H1 (cell line): Measurements from ENCODE around the gene GTF2F2. TPM values are rescaled to one million over a fixed set of nuclear protein-coding genes. Genes with fewer than 3 reads are reported as not detected.

Experiments used
- BACH1 ChIP-seq: IDR thresholded peaks from 2 replicates; pipeline ENCODE4 v1.6.1; 2012; ENCODE audit warnings: low read length, improper control_type of control experiment
- KDM4A ChIP-seq: IDR thresholded peaks from one replicate; pipeline ENCODE4 v1.7.1; 2012; ENCODE audit warnings: low read depth, mild to moderate bottlenecking, moderate library complexity, low read length, inconsistent platforms; ENCODE audit not compliant: severe bottlenecking
- SAP30 ChIP-seq: fragments of 300-600 bp; sonication (generic); IDR thresholded peaks from 2 replicates; pipeline ENCODE4 v1.7.1; 2012; ENCODE audit warnings: low read length, moderate library complexity, mild to moderate bottlenecking, inconsistent platforms; ENCODE audit not compliant: insufficient read depth, insufficient replicate concordance
- SIN3A ChIP-seq, 2 experiments: IDR thresholded peaks in 1 of 2; conservative IDR thresholded peaks in 1 of 2; 2 replicates each; pipeline ENCODE4 v1.6.1; 2011 to 2012; ENCODE audit warnings: low read length in 2 of 2, improper control_type of control experiment in 1 of 2, low read depth in 1 of 2, mild to moderate bottlenecking in 1 of 2
- SIX5 ChIP-seq: IDR thresholded peaks from 2 replicates; pipeline ENCODE4 v1.6.1; 2011; ENCODE audit warnings: mild to moderate bottlenecking, low read depth, low read length
- SP2 ChIP-seq: IDR thresholded peaks from 2 replicates; pipeline ENCODE4 v1.6.1; 2012; ENCODE audit warnings: mild to moderate bottlenecking, low read length, inconsistent platforms
- YY1 ChIP-seq: IDR thresholded peaks from 2 replicates; pipeline ENCODE4 v1.6.1; 2011; ENCODE audit warnings: low read depth, mild to moderate bottlenecking, low read length
- polyA plus RNA-seq, 7 experiments: library from polyadenylated mRNA; depleted of rRNA in 3 of 7; stranded (reverse) in 5 of 7; unstranded in 2 of 7; fragments of >200 nt in 5 of 7; fragments of 200-250 nt in 2 of 7; gene quantifications; 1 replicate in 5 of 7; 2 replicates in 1 of 7; 4 replicates in 1 of 7; pipeline versions ENCODE4 v1.2.1 to v1.2.3, GENCODE V29; 2011 to 2013; ENCODE audit warnings: missing spikeins in 2 of 7, mixed read lengths in 2 of 7
- total RNA-seq: library from RNA; stranded (reverse); fragmentation: NEBNext Ultra II Directional; extraction: Animal tissue kit (Norgen Biotek cat#: 25700); gene quantifications from 2 replicates; pipeline ENCODE4 v1.2.1, GENCODE V29; 2021

GTF2F2 gene
- total and polyA plus RNA-seq, 2 of the 8 experiments (the other 6 are each of a cell fraction or from before 2014, with no cell fraction given), result 10.8 to 31.1 TPM

DNA sequence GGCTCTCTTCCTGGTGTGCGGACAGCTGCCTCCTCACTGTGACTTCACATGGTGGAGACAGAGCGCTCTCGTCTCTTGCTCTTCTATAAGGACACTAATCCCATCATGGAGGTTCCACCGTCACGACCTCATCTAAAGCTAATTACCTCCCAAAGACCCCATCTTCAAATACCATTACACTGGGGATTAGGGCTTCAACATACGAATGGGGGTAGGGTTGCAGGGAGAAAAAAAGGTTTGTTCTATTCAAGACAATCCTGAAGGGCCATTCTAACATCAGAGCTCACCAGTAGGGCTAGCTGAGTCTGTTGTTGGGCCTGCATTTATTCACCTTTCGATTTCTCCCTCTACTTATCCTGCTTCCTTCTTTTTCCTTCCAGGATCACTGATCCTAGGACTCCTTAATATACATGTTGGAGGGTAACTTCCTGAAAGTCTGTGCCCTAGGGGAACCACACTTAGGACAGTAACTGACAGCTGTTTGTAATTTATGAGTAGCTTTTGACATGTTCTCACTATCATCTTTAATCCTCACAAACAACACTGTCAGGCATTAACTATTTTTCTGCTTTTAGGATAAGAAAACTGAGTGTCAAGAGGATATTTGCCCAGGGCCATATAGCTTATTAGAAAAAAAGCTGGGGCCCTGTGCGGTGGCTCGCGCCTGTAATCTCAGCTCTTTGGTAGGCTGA lies 18.8 kb upstream of the GTF2F2 start (continued):
- TF ChIP-seq SIN3A (conservative IDR thresholded peaks at IDR 0.05 in 1 of 2, IDR thresholded peaks at IDR 0.05 in 1 of 2; ENCODE audit: low read depth in 1 of 2, low read length in 2 of 2) (no peak), SP2 (no peak), KDM4A (no peak), SAP30 (no peak), YY1 (no peak), SIX5 (no peak), BACH1 (no peak)
